Adrenal gland (tissue), 12 donors: ENCODE results near the gene AGAP3. TPM values are rescaled to one million over a fixed set of nuclear protein-coding genes. Genes with fewer than 3 reads are reported as not detected.

Source experiments
- DNase-seq, 7 donors: peaks; one replicate each; pipeline ENCODE4 v3.0.0-alpha.2; 2019 to 2020
- H3K27ac ChIP-seq, 5 donors: fragments of 200-600 bp; sonication (generic) in 4 of 5; 1 replicate in 3 of 5; 2 replicates in 2 of 5; pipeline versions ENCODE4 v1.5.1 to v1.8.0; 2016 to 2020; ENCODE audit warnings: mild to moderate bottlenecking in 1 of 5
- H3K27me3 ChIP-seq: fragments of 200-600 bp; 2 replicates; pipeline ENCODE4 v1.8.0; 2021
- H3K36me3 ChIP-seq, 2 donors: fragments of 200-600 bp; replicated peaks in 1 of 2; 1 replicate in 1 of 2; 2 replicates in 1 of 2; pipeline versions ENCODE4 v1.5.1 to v1.8.0; 2018 to 2022
- H3K4me1 ChIP-seq, 2 donors: fragments of 200-600 bp; replicated peaks in 1 of 2; 1 replicate in 1 of 2; 2 replicates in 1 of 2; pipeline versions ENCODE4 v1.5.1 to v1.8.0; 2018 to 2021
- H3K4me3 ChIP-seq, 4 donors: fragments of 200-600 bp; sonication (generic) in 3 of 4; one replicate each; pipeline ENCODE4 v1.5.1; 2016 to 2018
- H3K9me3 ChIP-seq, 3 donors: fragments of 200-600 bp; sonication (generic) in 1 of 3; replicated peaks in 1 of 3; 1 replicate in 2 of 3; 2 replicates in 1 of 3; pipeline versions ENCODE4 v1.5.1 to v1.8.0; 2016 to 2021
- POLR2A ChIP-seq, 2 donors: fragments of 450-650 bp; IDR thresholded peaks; one replicate each; pipeline ENCODE4 v1.6.1; 2017; ENCODE audit warnings: antibody characterized with exemption in 2 of 2, mild to moderate bottlenecking in 2 of 2, moderate library complexity in 1 of 2
- WGBS, 4 donors: extraction: QIAGEN DNeasy Blood & Tissue Kit in 2 of 4; methylation state at CpG; one replicate each; pipeline versions ENCODE4 v1.1.5 to v1.1.7; 2013 to 2017; 5-methylcytosine and 5-hydroxymethylcytosine counted together
- intact Hi-C, 2 donors: fragments of 100-400 bp; cut with DNase I; formaldehyde crosslinking; loops; one replicate each; pipeline versions ENCODE4 v1.14.1 to v1.15.0; 2022 to 2023
- polyA plus RNA-seq, 3 donors: library from polyadenylated mRNA; stranded (reverse); fragments of 200-250 nt in 2 of 3; fragments of 350-450 nt in 1 of 3; fragmentation: Illumina TruSeq in 1 of 3; extraction: RNeasy Lipid Tissue Mini Kit (QIAGEN cat#74804) in 1 of 3; gene quantifications; one replicate each; pipeline ENCODE4 v1.2.3, GENCODE V29; 2013 to 2014
- total RNA-seq, 9 donors: library from RNA; depleted of rRNA in 4 of 9; stranded (reverse); fragments of >200 nt in 4 of 9; fragments of 120-200 nt in 1 of 9; fragmentation: NEBNext Ultra II Directional in 1 of 9; extraction: Animal tissue kit (Norgen Biotek cat#: 25700) in 1 of 9; gene quantifications; one replicate each; pipeline versions ENCODE4 v1.1.0 to v1.2.4, GENCODE V29; 2013 to 2023
- TF ChIP-seq, protein P1 (sequence below), 6 experiments: fragments of 450-650 bp in 4 of 6; fragments of 200-600 bp in 2 of 6; sonication (generic) in 1 of 6; IDR thresholded peaks; 1 replicate in 5 of 6; 2 replicates in 1 of 6; pipeline versions ENCODE4 v1.5.1 to v1.8.0; 2016 to 2021; ENCODE audit warnings: antibody characterized with exemption in 6 of 6, mild to moderate bottlenecking in 2 of 6, moderate library complexity in 1 of 6
- donor health status: healthy with polysubstance abuse.
- donor health status: Bipolar disorder and iron deficiency.
- donor health status: DM: yes; HTN: yes; CAD: no.
- donor health status: DM: no; HTN: no; CAD: no.
- donor health status: DM: no; HTN: no; CAD: no.
- donor health status: DM: yes; HTN: yes; CAD: no.

Gene AGAP3
- total and polyA plus RNA-seq, 12 donors: 17.2 to 236 (median 50.9) TPM

DNA sequence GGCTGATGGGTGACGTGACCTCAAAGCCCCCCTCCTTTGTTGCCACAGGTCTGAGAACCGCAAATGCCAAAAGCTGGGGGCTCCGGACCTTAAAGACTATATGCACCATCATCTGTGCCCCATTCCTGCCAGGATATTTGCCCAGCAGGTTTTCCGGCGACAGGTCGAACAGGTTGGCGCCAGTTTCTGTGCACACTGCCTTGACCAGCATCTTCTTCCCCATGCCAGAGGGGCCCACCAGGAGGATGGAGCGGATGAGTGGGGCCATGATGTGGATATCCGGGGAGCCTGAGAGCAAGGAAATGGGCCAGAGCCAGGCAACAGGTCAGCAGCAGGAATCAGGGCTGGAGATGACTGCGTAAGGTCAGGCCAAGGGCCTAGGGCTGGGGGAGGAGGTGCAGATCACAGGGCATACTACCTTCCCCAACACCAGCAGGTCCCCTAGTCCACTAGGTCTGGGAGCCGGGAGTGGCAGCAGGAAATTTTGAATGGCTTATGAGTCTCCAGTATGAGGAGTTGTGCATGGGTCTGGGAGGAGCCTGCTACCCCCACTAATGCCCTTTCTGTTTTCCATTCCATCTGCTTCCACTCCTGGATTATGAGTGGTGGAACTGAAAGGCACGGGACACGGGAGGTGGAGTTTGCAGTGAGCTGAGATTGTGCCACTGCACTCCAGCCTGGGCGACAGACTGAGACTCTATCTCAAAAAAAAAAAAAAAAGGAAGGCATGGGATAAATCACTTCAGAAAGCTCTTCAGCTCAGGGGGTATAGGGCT, 107.1 kb downstream of the AGAP3 start:
- Histone ChIP-seq H3K27me3 (no peaks in the 10 kb centered on the region), H3K9me3 (no peaks in the 10 kb centered on the region), H3K4me1 (no peaks in the 10 kb centered on the region), H3K27ac (no peak overlapping the region), H3K4me3 (no peak overlapping the region), H3K36me3 (no peaks in the 10 kb centered on the region)
- TF ChIP-seq, protein P1, sequence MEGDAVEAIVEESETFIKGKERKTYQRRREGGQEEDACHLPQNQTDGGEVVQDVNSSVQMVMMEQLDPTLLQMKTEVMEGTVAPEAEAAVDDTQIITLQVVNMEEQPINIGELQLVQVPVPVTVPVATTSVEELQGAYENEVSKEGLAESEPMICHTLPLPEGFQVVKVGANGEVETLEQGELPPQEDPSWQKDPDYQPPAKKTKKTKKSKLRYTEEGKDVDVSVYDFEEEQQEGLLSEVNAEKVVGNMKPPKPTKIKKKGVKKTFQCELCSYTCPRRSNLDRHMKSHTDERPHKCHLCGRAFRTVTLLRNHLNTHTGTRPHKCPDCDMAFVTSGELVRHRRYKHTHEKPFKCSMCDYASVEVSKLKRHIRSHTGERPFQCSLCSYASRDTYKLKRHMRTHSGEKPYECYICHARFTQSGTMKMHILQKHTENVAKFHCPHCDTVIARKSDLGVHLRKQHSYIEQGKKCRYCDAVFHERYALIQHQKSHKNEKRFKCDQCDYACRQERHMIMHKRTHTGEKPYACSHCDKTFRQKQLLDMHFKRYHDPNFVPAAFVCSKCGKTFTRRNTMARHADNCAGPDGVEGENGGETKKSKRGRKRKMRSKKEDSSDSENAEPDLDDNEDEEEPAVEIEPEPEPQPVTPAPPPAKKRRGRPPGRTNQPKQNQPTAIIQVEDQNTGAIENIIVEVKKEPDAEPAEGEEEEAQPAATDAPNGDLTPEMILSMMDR (IDR thresholded peaks at IDR 0.05): no peak
- no peak for TF ChIP-seq POLR2A (IDR thresholded peaks at IDR 0.05)
- intact Hi-C loops: no loop called here
- no peak for DNase-seq
- whole genome bisulfite sequencing, 4 donors: 87 to 93% (median 91%) methylated on average over 11 to 14 of the region's 14 CpGs

Other genes with a start within 250 kb of the AGAP3 start
- gene AOC1, start 234.0 kb upstream of the AGAP3 start, total RNA-seq: under 1 TPM in 3 of 9 donors, not detected in 6; 0.11 to 0.29 (median 0.15) TPM
- gene AOC1, start 234.0 kb upstream of the AGAP3 start, polyA plus RNA-seq: under 1 TPM in 2 of 3 donors, not detected in 1; 0.10 to 0.32 TPM
- gene KCNH2, start 108.2 kb upstream of the AGAP3 start, total RNA-seq: 10 to 100 TPM in 1 of 9 donors, 1 to 10 TPM in 8; 1.1 to 10.7 (median 4.7) TPM
- 10 to 100 TPM in 1 of 3 donors, 1 to 10 TPM in 2; 4.5 to 18.7 (median 6.8) TPM for gene KCNH2, start 108.2 kb upstream of the AGAP3 start, polyA plus RNA-seq
- 10 to 100 TPM in 7 of 9 donors, 1 to 10 TPM in 2; 5.0 to 26.5 (median 15.4) TPM for gene NOS3, start 95.5 kb upstream of the AGAP3 start, total RNA-seq
- 10 to 100 TPM in 2 of 3 donors, 1 to 10 TPM in 1; 2.2 to 23.3 (median 14.9) TPM for gene NOS3, start 95.5 kb upstream of the AGAP3 start, polyA plus RNA-seq
- gene ATG9B, start 62.0 kb upstream of the AGAP3 start, total RNA-seq: under 1 TPM in 7 of 9 donors, not detected in 2; 0.23 to 0.74 (median 0.39) TPM
- gene ATG9B, start 62.0 kb upstream of the AGAP3 start, polyA plus RNA-seq: 1 to 10 TPM in 2 of 3 donors, under 1 TPM in 1; 0.53 to 7.8 (median 2.1) TPM
- gene ABCB8, start 58.0 kb upstream of the AGAP3 start, total RNA-seq: 10 to 100 TPM; 18.6 to 62.3 (median 51.5) TPM
- gene ABCB8, start 58.0 kb upstream of the AGAP3 start, polyA plus RNA-seq: 10 to 100 TPM; 15.5 to 57.4 (median 50.8) TPM
- gene ASIC3, start 37.9 kb upstream of the AGAP3 start, total RNA-seq: 1 to 10 TPM in 4 of 9 donors, under 1 TPM in 4, not detected in 1; 0.24 to 2.3 (median 1.1) TPM
- gene ASIC3, start 37.9 kb upstream of the AGAP3 start, polyA plus RNA-seq: 10 to 100 TPM in 2 of 3 donors, 1 to 10 TPM in 1; 1.2 to 32.7 (median 10.0) TPM
- gene CDK5, start 28.6 kb upstream of the AGAP3 start, total RNA-seq: 10 to 100 TPM; 15.4 to 29.8 (median 23.5) TPM
- gene CDK5, start 28.6 kb upstream of the AGAP3 start, polyA plus RNA-seq: 10 to 100 TPM; 15.8 to 19.3 (median 15.9) TPM
- gene SLC4A2, start 26.9 kb upstream of the AGAP3 start, total RNA-seq: 100 to 1,000 TPM in 7 of 9 donors, 10 to 100 TPM in 2; 40.8 to 179 (median 146) TPM
- gene SLC4A2, start 26.9 kb upstream of the AGAP3 start, polyA plus RNA-seq: 100 to 1,000 TPM in 2 of 3 donors, 10 to 100 TPM in 1; 31.5 to 258 (median 157) TPM
- 100 to 1,000 TPM in 1 of 9 donors, 10 to 100 TPM in 8; 42.0 to 112 (median 82.8) TPM for gene FASTK, start 5.7 kb upstream of the AGAP3 start, total RNA-seq
- gene FASTK, start 5.7 kb upstream of the AGAP3 start, polyA plus RNA-seq: 100 to 1,000 TPM in 2 of 3 donors, 10 to 100 TPM in 1; 21.4 to 516 (median 281) TPM
- gene TMUB1, start 3.0 kb upstream of the AGAP3 start, total RNA-seq: 10 to 100 TPM; 25.4 to 74.6 (median 41.1) TPM
- gene TMUB1, start 3.0 kb upstream of the AGAP3 start, polyA plus RNA-seq: 100 to 1,000 TPM in 2 of 3 donors, 1 to 10 TPM in 1; 5.2 to 152 (median 101) TPM
- gene GBX1, start 81.2 kb downstream of the AGAP3 start, total RNA-seq: not detected
- not detected for gene GBX1, start 81.2 kb downstream of the AGAP3 start, polyA plus RNA-seq
- gene ASB10, start 100.8 kb downstream of the AGAP3 start, total RNA-seq: not detected
- gene ASB10, start 100.8 kb downstream of the AGAP3 start, polyA plus RNA-seq: not detected
- not detected for gene H2BK1, start 124.0 kb downstream of the AGAP3 start, total RNA-seq
- gene H2BK1, start 124.0 kb downstream of the AGAP3 start, polyA plus RNA-seq: not detected
- gene ABCF2, start 140.7 kb downstream of the AGAP3 start, total RNA-seq: 100 to 1,000 TPM in 1 of 9 donors, 10 to 100 TPM in 8; 20.8 to 110 (median 30.8) TPM
- gene ABCF2, start 140.7 kb downstream of the AGAP3 start, polyA plus RNA-seq: 10 to 100 TPM; 15.6 to 36.9 (median 16.1) TPM
- 10 to 100 TPM; 42.3 to 84.1 (median 62.5) TPM for gene CHPF2, start 146.0 kb downstream of the AGAP3 start, total RNA-seq
- 10 to 100 TPM; 15.8 to 87.8 (median 58.7) TPM for gene CHPF2, start 146.0 kb downstream of the AGAP3 start, polyA plus RNA-seq
- gene SMARCD3, start 162.2 kb downstream of the AGAP3 start, total RNA-seq: 100 to 1,000 TPM in 6 of 9 donors, 10 to 100 TPM in 3; 62.7 to 147 (median 109) TPM
- gene SMARCD3, start 162.2 kb downstream of the AGAP3 start, polyA plus RNA-seq: 100 to 1,000 TPM in 2 of 3 donors, 10 to 100 TPM in 1; 46.4 to 194 (median 147) TPM